Urinary bladder (tissue), 4 donors: ENCODE data around the gene ZNF764. TPM values are rescaled to one million over a fixed set of nuclear protein-coding genes. Genes with fewer than 3 reads are reported as not detected.

Experiments used
- DNase-seq: peaks from one replicate; pipeline ENCODE4 v3.0.0-alpha.2; 2015; ENCODE audit errors: extremely low spot score
- H3K27ac ChIP-seq: one replicate; pipeline ENCODE4 v1.5.1; 2013; ENCODE audit warnings: low read depth, mild to moderate bottlenecking, moderate library complexity
- H3K36me3 ChIP-seq: one replicate; pipeline ENCODE4 v1.6.1; 2013; ENCODE audit warnings: mild to moderate bottlenecking, moderate library complexity; ENCODE audit not compliant: insufficient read depth
- H3K4me1 ChIP-seq: one replicate; pipeline ENCODE4 v1.6.1; 2013; ENCODE audit warnings: mild to moderate bottlenecking, moderate library complexity; ENCODE audit not compliant: insufficient read depth
- H3K4me3 ChIP-seq: one replicate; pipeline ENCODE4 v1.5.1; 2013; ENCODE audit warnings: low read depth, low read length
- WGBS: extraction: QIAGEN DNeasy Blood & Tissue Kit; methylation state at CpG from one replicate; pipeline ENCODE4 v1.1.7; 2013; 5-methylcytosine and 5-hydroxymethylcytosine counted together
- polyA plus RNA-seq: library from polyadenylated mRNA; stranded (reverse); fragments of 200-250 nt; gene quantifications from one replicate; pipeline ENCODE4 v1.2.3, GENCODE V29; 2013
- total RNA-seq: library from RNA; depleted of rRNA; stranded (reverse); fragments of >200 nt; gene quantifications from one replicate; pipeline ENCODE4 v1.2.3, GENCODE V29; 2014
- donor health status: healthy with polysubstance abuse.
- donor health status: healthy.

Gene ZNF764
- total and polyA plus RNA-seq, 2 donors: 5.7 to 8.1 TPM

DNA sequence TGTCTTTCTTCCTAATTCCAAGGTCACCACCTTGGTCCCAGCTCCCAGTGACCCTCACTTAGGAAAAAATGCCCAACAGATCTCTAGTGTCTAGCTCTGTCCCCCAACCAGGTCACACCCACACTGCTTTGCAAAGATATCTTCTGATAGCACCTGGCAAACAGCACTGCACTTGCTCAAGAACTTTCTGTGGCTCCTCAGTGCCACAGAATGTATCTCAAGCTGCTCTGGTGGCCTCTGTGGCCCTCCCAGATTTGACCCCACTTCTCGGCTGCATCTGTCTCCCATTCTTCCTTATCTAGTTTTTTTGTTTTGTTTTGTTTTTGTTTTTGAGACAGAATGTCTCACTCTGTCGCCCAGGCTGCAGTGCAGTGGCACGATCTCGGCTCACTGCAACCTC lies 8.4 kb upstream of the ZNF764 start:
- WGBS: 83% methylated on average over 4 of the region's 4 CpGs
- no peaks in the 10 kb centered on the region for H3K36me3 ChIP-seq
- H3K4me3 ChIP-seq: no peak overlapping the region
- no peak overlapping the region for H3K27ac ChIP-seq
- DNase-seq: no peak
- peaks cover 2% of the 10 kb centered on the region for H3K4me1 ChIP-seq

DNA sequence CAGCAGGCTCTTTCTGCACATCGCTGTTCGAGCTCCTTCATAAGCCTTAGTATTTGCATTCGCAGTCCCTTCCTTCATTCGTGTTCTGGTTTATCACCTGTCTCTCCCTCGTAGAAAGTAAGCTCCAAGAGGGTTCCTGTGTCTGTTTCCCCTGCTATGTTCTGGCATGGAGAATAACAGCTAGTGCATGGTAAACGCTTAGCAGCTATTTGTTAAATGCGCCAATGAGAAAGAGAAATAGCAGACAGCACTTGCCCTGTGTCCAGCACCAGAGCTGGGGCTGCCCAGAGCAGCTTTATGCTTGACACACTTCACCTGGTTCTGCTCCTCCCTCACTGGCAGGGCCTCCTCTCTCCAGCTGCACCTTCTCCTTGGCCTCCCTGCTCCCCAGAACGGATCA lies 7.8 kb upstream of the ZNF764 start:
- H3K4me1 ChIP-seq: peaks cover 2% of the 10 kb centered on the region
- no peaks in the 10 kb centered on the region for H3K36me3 ChIP-seq
- 61% methylated on average over 8 of the region's 8 CpGs for WGBS
- no peak for DNase-seq
- no peak overlapping the region for H3K27ac ChIP-seq
- H3K4me3 ChIP-seq: no peak overlapping the region

DNA sequence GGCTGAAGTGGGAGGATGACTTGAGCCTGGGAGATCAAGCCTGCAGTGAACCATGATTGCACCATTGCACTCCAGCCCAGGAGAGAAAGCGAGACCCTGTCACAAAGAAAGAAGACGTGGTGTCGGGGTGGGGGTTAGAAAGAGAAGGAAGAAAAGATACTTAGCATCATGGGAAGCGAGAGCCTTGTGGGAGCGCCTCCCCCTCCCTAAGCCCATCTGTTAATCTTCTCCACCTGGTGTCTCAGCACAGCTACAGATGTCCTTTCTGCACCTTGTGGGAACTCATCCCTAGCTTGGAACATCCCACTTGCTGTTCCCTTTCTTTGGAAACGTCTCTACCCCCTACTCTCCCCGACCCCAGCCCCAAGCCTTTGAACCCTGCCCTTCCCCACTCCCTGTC lies 7.4 kb upstream of the ZNF764 start:
- 51% methylated on average over 7 of the region's 7 CpGs for WGBS
- no peak for DNase-seq
- H3K27ac ChIP-seq: no peak overlapping the region
- no peaks in the 10 kb centered on the region for H3K36me3 ChIP-seq
- H3K4me3 ChIP-seq: no peak overlapping the region
- peaks cover 2% of the 10 kb centered on the region for H3K4me1 ChIP-seq

DNA sequence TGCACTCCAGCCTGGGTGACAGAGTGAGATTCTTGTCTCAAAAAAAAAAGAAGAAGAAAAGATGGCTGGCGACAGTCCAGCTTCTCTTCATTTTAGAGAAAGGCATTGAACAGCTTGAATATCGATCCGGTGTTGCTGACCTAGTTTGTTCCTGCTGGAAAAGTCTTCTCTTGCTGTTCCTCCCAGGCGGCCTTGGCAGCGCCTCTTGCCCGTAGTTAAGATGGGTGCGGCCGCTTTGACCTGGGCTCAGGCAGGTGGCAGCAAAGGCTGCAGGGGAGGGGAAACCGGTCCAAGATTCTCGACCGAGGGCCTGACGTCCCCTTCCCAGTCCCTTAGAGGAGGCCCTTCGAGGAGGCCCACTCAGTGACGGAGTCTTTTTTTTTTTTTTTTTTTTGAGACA lies 3.8 kb upstream of the ZNF764 start:
- H3K27ac ChIP-seq: no peak overlapping the region
- DNase-seq: no peak
- WGBS: 96% methylated on average over 14 of the region's 14 CpGs

DNA sequence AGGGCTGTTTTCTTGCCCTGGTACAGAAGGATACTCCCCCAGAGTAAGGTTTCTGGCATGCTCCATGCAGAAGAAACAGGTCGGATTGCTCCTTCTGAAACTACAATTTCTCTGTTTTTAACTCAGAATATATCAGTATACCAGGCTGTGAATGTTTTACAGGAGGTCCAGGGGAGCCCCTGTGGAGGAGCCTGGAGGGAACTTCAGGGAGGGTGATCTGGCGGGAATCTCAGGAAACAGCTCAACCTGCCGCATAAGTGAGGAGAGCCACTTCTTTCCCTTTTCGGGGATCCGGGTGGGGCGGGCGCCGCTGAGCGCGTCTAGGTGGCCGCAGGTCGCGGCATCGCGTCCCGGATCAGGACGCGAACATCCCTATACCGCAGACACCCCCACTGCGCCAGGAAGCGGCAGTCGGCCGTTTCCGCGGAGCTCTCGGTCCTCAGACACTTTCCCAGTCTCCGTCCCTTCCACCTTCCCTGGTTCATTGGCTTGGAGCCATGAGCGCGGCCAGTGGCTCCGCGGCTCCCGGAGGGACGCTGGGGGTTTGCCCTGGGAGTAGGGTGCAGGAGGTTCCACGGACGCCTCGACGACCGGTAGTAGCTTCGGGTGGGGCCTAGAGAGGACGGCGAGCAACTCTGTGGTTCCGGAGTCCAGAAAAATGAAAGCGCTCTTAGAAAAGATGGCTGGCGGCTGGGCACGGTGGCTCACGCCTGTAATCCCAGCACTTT lies 3.1 kb upstream of the ZNF764 start:
- Histone ChIP-seq H3K27ac (no peak overlapping the region), H3K4me1 (no peaks in the 10 kb centered on the region), H3K4me3 (peak overlapping the region; percentile 28), H3K36me3 (no peaks in the 10 kb centered on the region)
- 18% methylated on average over 46 of the region's 46 CpGs for WGBS
- no peak for DNase-seq

More for the DNA sequence above, 3.8 kb upstream of the ZNF764 start:
- Histone ChIP-seq H3K4me3 (no peak overlapping the region), H3K36me3 (no peaks in the 10 kb centered on the region), H3K4me1 (no peaks in the 10 kb centered on the region)

DNA sequence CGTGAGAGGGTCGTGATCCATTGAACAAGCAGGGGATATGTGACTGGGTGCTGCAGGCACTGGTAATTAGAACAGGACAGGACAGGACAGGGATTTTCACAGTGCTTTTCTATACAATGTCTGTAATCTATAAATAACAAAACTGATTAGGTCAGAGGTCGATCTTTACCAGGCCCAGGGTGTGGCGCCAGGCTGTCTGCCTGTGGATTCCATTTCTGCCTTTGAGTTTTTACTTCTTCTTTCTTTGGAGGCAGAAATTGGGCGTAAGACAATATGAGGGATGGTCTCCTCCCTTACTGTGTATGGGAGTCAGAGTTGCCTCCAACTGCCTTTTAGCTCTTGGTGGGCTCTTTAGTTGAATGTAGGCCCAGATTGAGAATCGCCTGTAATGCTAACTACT lies 1.5 kb upstream of the ZNF764 start:
- Histone ChIP-seq H3K4me3 (no peak overlapping the region), H3K4me1 (no peaks in the 10 kb centered on the region), H3K36me3 (no peaks in the 10 kb centered on the region), H3K27ac (no peak overlapping the region)
- DNase-seq: no peak
- 87% methylated on average over 6 of the region's 6 CpGs for WGBS

DNA sequence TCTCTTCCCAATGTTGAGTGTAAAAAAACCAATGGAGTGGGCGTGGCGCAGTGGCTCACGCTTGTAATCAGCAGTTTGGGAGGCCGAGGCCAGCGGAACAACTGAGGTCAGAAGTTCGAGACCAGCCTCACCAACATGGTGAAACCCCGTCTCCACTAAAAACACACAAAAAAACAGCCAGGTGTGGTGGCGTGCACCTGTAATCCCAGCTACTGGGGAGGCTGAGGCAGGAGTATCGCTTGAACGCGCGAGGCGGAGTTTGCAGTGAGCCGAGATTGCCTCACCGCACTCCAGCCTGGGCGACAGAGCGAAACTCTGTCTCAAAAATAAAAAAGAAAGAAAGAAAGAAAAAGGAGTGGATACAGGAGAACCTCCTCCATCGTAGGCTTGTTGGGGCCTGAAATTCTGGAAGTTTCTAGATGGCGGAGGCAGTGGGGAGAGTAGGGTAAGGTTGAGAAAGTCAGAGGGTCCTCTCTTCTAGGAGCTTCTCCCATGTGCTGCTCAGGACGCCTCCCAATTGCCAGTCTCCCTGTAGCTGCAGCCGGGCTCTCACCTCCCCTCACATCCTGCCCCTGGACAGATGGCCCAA lies 709 bp upstream of the ZNF764 start:
- Histone ChIP-seq H3K4me3 (no peak overlapping the region), H3K27ac (no peak overlapping the region)
- DNase-seq: no peak

DNA sequence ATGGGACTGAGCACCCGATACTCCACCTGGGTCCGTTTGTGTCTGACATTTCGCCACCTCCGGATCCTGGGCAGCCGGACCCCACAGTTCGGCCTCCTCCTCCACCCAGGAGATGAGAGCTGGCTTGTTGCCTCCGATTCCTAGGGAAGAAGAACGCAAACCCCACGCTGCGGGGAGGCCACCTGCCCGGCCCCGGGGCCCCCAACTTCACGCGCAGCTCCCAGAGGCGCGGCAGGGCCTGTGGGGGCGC lies 542 bp downstream of the ZNF764 start:
- WGBS: under 1% methylated on average over 17 of the region's 17 CpGs
- Histone ChIP-seq H3K4me3 (peak overlapping the region; percentile 62), H3K4me1 (no peaks in the 10 kb centered on the region), H3K27ac (peak overlapping the region; percentile 87), H3K36me3 (no peaks in the 10 kb centered on the region)
- DNase-seq: no peak

More for the DNA sequence above, 709 bp upstream of the ZNF764 start:
- no peaks in the 10 kb centered on the region for H3K36me3 ChIP-seq
- WGBS: 84% methylated on average over 21 of the region's 21 CpGs
- no peaks in the 10 kb centered on the region for H3K4me1 ChIP-seq

DNA sequence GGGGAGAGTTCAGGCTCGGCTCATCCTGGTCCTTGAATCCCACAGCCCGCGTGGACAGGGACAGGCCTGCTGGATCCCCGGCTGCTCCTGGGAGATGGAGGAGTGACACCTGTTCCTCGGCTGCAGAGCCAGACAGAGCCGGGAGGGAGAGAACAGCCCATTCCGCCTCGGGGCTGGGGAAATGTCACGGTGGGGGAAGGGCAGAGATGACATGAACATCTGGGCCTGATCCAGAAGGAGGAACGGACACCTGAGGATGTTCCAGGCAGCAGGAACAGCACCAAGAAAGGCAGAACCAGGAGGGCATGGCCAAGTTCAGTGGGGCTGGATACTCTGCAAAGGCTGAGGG lies 2.1 kb downstream of the ZNF764 start:
- WGBS: 60% methylated on average over 10 of the region's 10 CpGs
- Histone ChIP-seq H3K4me3 (no peak overlapping the region), H3K27ac (no peak overlapping the region)

DNA sequence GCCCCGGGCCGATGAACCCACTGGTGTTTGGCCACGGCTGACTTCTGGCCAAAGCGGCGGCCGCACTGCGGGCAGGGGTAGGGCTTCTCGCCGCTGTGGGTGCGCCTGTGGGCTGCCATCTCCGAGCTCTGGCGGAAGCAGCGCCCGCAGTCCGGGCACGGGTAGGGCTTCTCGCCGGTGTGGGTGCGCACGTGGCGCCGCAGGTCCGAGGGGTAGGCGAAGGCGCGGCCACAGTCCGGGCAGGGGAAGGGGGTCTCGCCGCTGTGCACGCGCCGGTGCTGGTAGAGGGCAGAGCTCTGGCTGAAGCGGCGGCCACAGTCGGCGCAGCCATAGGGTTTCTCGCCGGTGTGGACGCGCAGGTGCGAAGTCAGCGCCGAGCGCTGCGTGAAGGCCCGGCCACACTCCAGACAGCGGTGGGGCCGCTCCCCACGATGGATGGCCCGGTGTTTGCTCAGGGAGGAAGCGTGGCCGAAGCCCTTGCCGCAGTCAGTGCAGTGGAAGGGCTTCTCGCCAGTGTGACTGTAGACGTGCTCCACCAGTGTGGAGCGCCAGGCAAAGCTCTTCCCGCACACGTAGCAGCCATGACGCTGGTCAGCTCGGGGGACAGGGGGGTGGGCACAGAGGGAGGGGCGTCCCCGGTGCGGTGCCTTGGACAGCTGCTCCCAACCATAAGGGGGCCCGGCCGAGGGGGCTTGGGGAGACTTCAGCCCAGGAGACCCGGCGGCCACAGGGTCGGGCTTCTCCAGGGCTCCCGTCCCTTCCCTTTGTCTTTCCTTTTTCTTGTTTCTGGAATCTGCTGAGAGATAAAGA lies 2.7 kb downstream of the ZNF764 start:
- Histone ChIP-seq H3K4me1 (no peaks in the 10 kb centered on the region), H3K36me3 (no peaks in the 10 kb centered on the region), H3K4me3 (no peak overlapping the region), H3K27ac (no peak overlapping the region)
- WGBS: 95% methylated on average over 69 of the region's 69 CpGs
- DNase-seq: no peak

More for the DNA sequence above, 2.1 kb downstream of the ZNF764 start:
- no peak for DNase-seq
- H3K4me1 ChIP-seq: no peaks in the 10 kb centered on the region
- H3K36me3 ChIP-seq: no peaks in the 10 kb centered on the region

DNA sequence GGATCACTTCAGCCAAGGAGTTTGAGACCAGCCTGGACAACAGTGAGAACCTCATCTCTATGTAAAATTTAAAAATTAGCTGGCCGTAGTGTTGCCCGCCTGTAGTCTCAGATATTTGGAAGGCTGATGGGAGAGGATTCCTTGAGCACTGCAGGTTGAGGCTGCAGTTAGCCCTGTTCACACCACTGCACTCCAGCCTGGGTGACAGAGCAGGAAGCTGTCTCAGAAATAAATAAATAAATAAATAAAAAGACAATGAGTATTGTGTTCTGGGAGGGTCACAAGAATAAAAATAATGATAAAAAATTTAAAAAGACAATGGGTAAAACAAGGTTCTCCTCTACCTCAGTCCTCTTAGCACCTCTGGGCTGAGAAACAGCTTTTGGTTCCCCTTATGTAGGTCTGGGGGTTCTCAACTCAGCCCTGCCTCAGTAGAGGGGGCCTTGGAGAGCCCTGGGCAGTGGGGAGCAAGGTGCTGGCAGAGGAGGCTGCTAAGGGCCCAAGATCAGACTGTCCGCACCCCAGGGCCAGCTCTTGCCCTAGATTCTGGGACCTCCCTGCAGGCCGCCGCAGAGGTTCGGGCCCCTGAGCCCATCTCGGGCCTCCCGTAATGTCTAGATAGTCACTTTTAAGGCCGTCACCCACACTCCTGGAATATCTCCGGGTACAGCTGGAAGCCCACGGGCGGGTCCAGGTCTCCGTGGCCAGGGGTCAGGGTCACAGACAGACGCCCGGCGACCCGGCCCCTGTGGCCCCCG lies 3.4 kb downstream of the ZNF764 start:
- no peak overlapping the region for H3K27ac ChIP-seq
- DNase-seq: no peak
- 95% methylated on average over 18 of the region's 18 CpGs for WGBS
- no peaks in the 10 kb centered on the region for H3K36me3 ChIP-seq
- no peaks in the 10 kb centered on the region for H3K4me1 ChIP-seq
- no peak overlapping the region for H3K4me3 ChIP-seq

DNA sequence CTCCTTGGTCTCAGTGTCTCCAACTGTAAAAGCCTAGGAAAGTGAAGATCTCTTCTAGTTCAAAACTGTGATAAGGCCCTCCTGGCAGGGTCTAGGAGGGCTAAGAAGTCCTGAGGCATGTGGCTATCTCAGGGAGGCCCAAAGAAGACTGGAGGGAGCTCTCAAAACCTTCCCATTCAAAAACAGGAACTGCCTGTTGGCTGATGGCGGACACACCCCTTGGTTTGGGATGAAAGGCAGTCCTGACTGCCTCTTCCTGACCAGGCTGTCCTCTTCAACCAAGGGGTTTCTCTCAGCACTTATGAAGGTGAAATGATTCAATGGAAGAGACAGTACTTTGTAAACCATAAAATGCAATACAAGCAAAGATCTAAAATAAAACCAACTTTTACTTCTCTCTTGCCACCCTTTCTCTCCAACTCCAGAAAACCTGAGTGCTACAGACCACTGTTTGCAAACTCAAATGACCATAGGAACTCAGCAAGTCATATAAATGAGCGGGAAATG lies 4.7 kb downstream of the ZNF764 start:
- H3K36me3 ChIP-seq: no peaks in the 10 kb centered on the region
- H3K4me1 ChIP-seq: no peaks in the 10 kb centered on the region
- H3K27ac ChIP-seq: no peak overlapping the region
- WGBS: 91% methylated on average over 2 of the region's 2 CpGs
- H3K4me3 ChIP-seq: no peak overlapping the region
- no peak for DNase-seq

DNA sequence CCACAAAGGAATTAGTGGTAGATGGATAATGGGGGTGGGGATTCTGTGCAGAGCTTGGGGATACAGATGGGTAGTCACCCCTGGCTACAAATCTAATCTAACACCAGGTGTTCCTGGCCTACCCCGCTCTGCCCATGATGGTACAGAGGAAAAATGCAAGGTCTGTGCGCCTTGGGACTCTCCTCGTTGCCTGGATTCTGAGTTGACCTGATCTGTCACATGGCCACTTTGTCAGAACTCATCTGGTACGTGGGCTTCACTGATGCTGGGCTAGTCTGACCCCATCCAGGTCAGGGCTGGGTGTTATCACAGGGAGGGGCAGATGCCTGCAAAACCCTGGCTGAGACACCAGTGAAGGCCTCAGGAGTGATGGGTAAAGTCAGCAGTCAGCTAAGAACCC lies 5.2 kb downstream of the ZNF764 start:
- Histone ChIP-seq H3K36me3 (no peaks in the 10 kb centered on the region), H3K27ac (no peak overlapping the region), H3K4me1 (no peaks in the 10 kb centered on the region), H3K4me3 (no peak overlapping the region)
- no peak for DNase-seq
- WGBS: 85% methylated on average over 4 of the region's 4 CpGs
